Skeletal muscle satellite cell (primary cell): ENCODE data around the gene GRIN2A.

Experiments
- H3K27me3 ChIP-seq: 2 replicates; pipeline ENCODE4 v1.7.0; 2013; ENCODE audit warnings: low read length; ENCODE audit not compliant: control insufficient read depth, insufficient read depth
- H3K36me3 ChIP-seq: 2 replicates; pipeline ENCODE4 v1.7.0; 2013; ENCODE audit warnings: mild to moderate bottlenecking, control low read depth, low read length; ENCODE audit not compliant: insufficient read depth
- H3K4me1 ChIP-seq: 2 replicates; pipeline ENCODE4 v1.7.0; 2013; ENCODE audit warnings: low read length; ENCODE audit not compliant: control insufficient read depth, insufficient read depth
- H3K4me2 ChIP-seq: 2 replicates; pipeline ENCODE4 v1.7.0; 2013; ENCODE audit warnings: mild to moderate bottlenecking, low read length
- H3K4me3 ChIP-seq: 2 replicates; pipeline ENCODE4 v1.7.0; 2013; ENCODE audit warnings: low read length
- H3K9ac ChIP-seq: 2 replicates; pipeline ENCODE4 v1.7.0; 2013; ENCODE audit warnings: mild to moderate bottlenecking, low read depth, low read length, moderate library complexity
- H3K9me3 ChIP-seq: replicated peaks from 2 replicates; pipeline ENCODE4 v1.7.0; 2013; ENCODE audit warnings: mild to moderate bottlenecking, control low read depth, low read length

The GRIN2A gene

DNA sequence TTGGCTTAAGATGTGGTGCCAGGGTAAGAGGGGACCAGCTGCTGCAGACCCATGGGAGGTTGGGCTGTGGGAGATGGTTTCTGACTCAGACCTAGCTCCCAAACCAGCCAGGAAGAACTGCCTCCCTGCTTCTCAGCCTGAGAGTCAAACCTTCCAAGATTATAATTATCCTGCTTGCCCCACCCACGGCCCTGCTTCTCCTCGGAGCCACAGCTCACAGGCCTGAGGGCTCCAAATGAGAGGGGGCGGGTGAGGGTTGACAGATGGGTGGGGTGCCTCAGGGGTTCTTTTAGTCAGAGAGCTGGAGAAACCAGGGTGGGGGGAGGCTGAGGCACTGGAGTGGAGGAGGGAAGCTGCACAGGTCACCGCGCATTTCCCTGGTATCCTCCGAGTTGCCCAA is 28.7 kb upstream of the GRIN2A start:
- no peaks in the 10 kb centered on the region for H3K4me1 ChIP-seq
- no peak overlapping the region for H3K9ac ChIP-seq
- H3K4me2 ChIP-seq, result no peak overlapping the region
- no peaks in the 10 kb centered on the region for H3K9me3 ChIP-seq
- no peak overlapping the region for H3K4me3 ChIP-seq
- no peaks in the 10 kb centered on the region for H3K27me3 ChIP-seq
- H3K36me3 ChIP-seq, result no peaks in the 10 kb centered on the region

DNA sequence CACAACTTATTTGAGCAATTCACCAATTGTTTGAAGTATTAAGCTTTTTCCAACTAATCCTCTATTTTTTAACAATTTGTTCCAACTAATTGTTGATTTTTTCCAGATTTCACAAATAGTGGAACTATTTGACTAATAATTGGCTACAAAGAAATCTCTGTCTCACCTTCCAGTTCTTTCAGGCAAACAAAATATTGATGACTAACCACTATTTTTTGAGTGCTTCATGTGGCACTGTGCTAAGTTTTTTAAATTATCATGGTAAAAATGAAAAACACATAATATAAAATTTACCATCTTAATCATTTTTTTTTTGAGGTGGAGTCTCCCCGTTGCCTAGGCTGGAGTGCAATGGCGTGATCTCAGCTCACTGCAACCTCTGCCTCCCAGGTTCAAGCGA is 24.6 kb upstream of the GRIN2A start:
- Histone ChIP-seq H3K36me3 (no peaks in the 10 kb centered on the region), H3K9ac (no peak overlapping the region)

GRCh38 chr16:10206215-10206614 is 24.0 kb upstream of the GRIN2A start:
- H3K27me3 ChIP-seq, result no peaks in the 10 kb centered on the region
- no peak overlapping the region for H3K4me3 ChIP-seq
- H3K4me2 ChIP-seq, result no peak overlapping the region
- H3K9ac ChIP-seq, result no peak overlapping the region
- no peaks in the 10 kb centered on the region for H3K36me3 ChIP-seq
- H3K4me1 ChIP-seq, result no peaks in the 10 kb centered on the region
- H3K9me3 ChIP-seq, result peaks cover 4% of the 10 kb centered on the region

More for the DNA sequence above, 24.6 kb upstream of the GRIN2A start:
- Histone ChIP-seq H3K27me3 (no peaks in the 10 kb centered on the region), H3K9me3 (no peaks in the 10 kb centered on the region), H3K4me1 (no peaks in the 10 kb centered on the region), H3K4me2 (no peak overlapping the region), H3K4me3 (no peak overlapping the region)

DNA sequence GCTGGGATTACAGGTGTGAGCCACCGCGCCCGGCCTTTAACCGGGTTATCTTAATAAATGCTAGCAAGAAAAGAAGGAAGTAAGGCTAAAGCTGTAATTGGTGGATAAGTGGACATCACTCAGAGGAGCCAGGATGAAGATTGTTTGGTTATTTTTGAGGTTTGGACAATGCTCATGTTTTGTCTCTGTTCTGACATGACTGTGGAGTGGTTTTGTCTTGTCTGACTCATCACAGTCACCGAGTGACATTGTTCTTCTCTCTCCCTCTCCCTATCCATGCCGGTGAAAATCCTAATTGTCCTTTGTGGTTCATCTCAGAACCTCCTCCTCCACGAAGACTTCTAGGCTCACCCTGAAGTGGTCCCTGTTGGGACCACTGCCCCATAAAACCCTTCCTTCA is 23.5 kb upstream of the GRIN2A start:
- Histone ChIP-seq H3K9ac (no peak overlapping the region), H3K4me2 (no peak overlapping the region), H3K9me3 (peaks cover 7% of the 10 kb centered on the region), H3K4me1 (no peaks in the 10 kb centered on the region), H3K4me3 (no peak overlapping the region), H3K27me3 (no peaks in the 10 kb centered on the region), H3K36me3 (no peaks in the 10 kb centered on the region)

DNA sequence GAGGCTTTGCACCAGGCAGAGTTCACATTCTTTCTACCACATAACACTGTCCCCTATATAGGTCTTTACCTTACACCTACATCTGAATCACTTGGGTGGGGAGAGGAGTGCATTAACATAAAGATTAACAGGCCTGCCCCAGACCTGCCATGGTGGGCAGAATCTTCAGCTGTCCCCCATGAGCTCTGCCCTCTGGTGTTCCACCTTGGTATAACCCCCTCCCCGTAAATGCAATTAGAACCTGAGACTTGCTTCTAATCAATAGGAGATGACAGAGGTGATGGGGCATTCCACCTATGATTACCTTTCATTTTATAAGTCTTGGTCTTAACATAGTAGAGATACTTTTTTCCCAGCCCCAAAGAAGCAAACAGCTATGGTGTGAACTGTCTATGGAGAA is 20.4 kb upstream of the GRIN2A start:
- H3K4me1 ChIP-seq, result no peaks in the 10 kb centered on the region
- no peak overlapping the region for H3K9ac ChIP-seq
- H3K36me3 ChIP-seq, result no peaks in the 10 kb centered on the region
- H3K4me3 ChIP-seq, result no peak overlapping the region
- H3K4me2 ChIP-seq, result no peak overlapping the region
- peaks cover 10% of the 10 kb centered on the region for H3K9me3 ChIP-seq
- H3K27me3 ChIP-seq, result no peaks in the 10 kb centered on the region

DNA sequence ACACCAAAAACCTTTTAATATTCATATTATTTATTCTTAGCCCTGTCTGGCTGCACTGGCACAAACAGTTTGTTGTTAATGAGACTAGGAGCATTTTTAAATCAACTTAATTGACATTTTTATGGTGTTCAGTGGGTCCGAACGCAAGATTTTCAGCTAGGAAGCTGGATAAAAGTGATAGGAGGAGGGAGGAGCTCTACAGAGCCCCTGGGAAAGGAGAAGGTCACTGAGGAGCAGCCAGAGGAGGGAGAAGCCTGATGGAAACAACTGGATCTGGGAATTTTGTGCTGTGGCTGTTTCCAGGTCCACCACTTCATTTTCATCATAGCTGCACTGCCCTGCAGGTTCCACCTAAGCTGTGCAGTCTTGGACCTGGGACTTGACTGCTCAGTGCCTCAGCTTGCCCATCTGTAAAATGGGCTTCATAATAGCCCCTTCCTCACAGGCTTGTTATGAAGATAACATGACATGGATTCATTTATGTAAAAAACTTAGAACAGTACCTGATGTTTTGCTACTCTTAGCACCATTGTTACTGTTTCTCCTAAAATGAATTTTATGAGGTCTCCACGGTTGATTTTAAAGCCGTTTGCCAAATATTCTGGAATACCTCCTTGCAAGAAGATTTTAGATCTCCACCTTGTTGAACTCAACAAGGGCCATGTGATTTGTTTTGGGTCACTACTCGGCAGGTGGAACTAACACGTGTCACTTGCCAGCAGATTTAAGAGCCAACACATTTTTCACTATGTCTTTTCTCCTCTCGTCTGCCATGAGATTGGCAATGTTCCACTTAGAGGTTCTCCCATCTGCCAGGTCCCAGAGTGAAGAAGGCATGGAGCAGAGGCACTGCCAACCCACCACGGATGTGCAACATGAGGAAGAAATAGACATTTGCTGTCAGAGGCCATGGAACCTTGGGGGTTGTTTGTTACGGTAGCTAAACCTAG is 18.7 kb upstream of the GRIN2A start:
- no peaks in the 10 kb centered on the region for H3K36me3 ChIP-seq
- no peaks in the 10 kb centered on the region for H3K4me1 ChIP-seq

DNA sequence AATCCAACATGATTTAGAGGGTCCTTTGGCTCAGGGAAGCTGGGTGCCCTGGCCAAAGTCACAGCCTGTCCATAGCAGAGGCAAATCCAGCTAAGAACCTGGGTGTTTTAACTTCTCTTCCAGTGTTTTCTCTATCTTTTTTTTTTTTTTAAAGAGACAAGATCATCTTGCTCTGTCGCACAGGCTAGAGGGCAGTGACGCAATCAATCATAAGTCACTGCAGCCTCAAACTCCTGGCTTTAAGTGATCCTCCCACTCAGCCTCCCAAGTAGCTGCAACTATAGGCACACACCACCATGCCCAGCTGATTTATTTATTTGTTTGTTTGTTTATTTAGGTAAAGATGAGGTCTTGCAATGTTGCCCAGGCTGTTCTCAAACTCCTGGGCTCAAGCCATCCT is 14.8 kb upstream of the GRIN2A start:
- Histone ChIP-seq H3K4me2 (no peak overlapping the region), H3K27me3 (no peaks in the 10 kb centered on the region), H3K9me3 (peaks cover 10% of the 10 kb centered on the region), H3K36me3 (no peaks in the 10 kb centered on the region), H3K4me1 (no peaks in the 10 kb centered on the region), H3K4me3 (no peak overlapping the region), H3K9ac (no peak overlapping the region)

More for the DNA sequence above, 18.7 kb upstream of the GRIN2A start:
- Histone ChIP-seq H3K27me3 (no peaks in the 10 kb centered on the region), H3K4me3 (no peak overlapping the region), H3K4me2 (no peak overlapping the region), H3K9ac (no peak overlapping the region), H3K9me3 (peaks cover 10% of the 10 kb centered on the region)

DNA sequence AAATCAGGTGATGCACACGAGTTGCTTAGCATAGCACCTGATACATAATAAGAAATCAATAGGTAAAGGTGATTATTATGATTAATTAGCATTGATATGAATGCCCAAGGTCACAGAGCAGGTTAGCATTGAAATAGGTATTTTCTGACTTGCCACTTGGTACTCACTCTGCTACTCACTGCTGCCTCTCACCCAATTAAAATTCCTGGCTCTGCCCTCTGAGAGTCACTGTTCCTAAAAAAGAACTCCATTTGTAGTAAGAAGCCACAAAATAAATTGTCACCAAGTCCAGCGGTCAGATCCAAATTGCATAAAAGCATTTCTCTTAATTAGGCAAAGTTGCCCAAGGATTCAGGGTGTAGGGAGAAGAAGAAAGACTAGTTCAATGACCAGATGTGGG is 8.9 kb upstream of the GRIN2A start:
- H3K36me3 ChIP-seq, result no peaks in the 10 kb centered on the region
- no peaks in the 10 kb centered on the region for H3K9me3 ChIP-seq
- no peak overlapping the region for H3K4me3 ChIP-seq
- H3K4me1 ChIP-seq, result no peaks in the 10 kb centered on the region
- no peaks in the 10 kb centered on the region for H3K27me3 ChIP-seq
- H3K4me2 ChIP-seq, result no peak overlapping the region
- H3K9ac ChIP-seq, result no peak overlapping the region

GRCh38 chr16:10189861-10190390 is 7.7 kb upstream of the GRIN2A start:
- no peaks in the 10 kb centered on the region for H3K4me1 ChIP-seq
- H3K9me3 ChIP-seq, result no peaks in the 10 kb centered on the region
- no peak overlapping the region for H3K4me2 ChIP-seq
- H3K27me3 ChIP-seq, result no peaks in the 10 kb centered on the region
- no peak overlapping the region for H3K4me3 ChIP-seq
- no peak overlapping the region for H3K9ac ChIP-seq
- no peaks in the 10 kb centered on the region for H3K36me3 ChIP-seq

- no peaks in the 10 kb centered on the region for H3K4me1 ChIP-seq
- H3K27me3 ChIP-seq, result peaks cover 4% of the 10 kb centered on the region
- no peak overlapping the region for H3K4me2 ChIP-seq
- no peaks in the 10 kb centered on the region for H3K36me3 ChIP-seq
- no peak overlapping the region for H3K9ac ChIP-seq
- no peak overlapping the region for H3K4me3 ChIP-seq
- H3K9me3 ChIP-seq, result no peaks in the 10 kb centered on the region
Observed at GRCh38 chr16:10188236-10188635, 6.0 kb upstream of the GRIN2A start.

GRCh38 chr16:10181196-10182162 is 749 bp downstream of the GRIN2A start:
- no peak overlapping the region for H3K4me3 ChIP-seq
- no peaks in the 10 kb centered on the region for H3K9me3 ChIP-seq
- H3K4me2 ChIP-seq, result no peak overlapping the region
- H3K4me1 ChIP-seq, result no peaks in the 10 kb centered on the region
- H3K27me3 ChIP-seq, result peaks cover 10% of the 10 kb centered on the region
- H3K9ac ChIP-seq, result no peak overlapping the region
- H3K36me3 ChIP-seq, result no peaks in the 10 kb centered on the region
